NB4 (cell line): Measurements from ENCODE around the gene ITPK1.

Source experiments
- CTCF ChIP-seq: IDR thresholded peaks from one replicate; pipeline ENCODE4 v1.5.1; 2012; ENCODE audit warnings: low read depth, low read length
- MYC ChIP-seq: IDR thresholded peaks from 2 replicates; pipeline ENCODE4 v1.6.1; 2011; ENCODE audit warnings: low read depth, low read length

GRCh38 chr14:93060841-93061240 is 54.9 kb downstream of the ITPK1 start:
- TF ChIP-seq CTCF (no peak), MYC (no peak)
